T1000 (cell line): Measurements from ENCODE around the gene PANK3.
"Not testable (repeated sequence)": the region's sequence is repeated elsewhere in the genome, so short reads cannot be mapped to it uniquely, and the experiment has no call there.

Experiments used
- DNase-seq: peaks from one replicate; lab custom pipeline; 2025; ENCODE audit warnings: mixed read lengths; lab: John Stamatoyannopoulos, UW

The PANK3 gene

DNA sequence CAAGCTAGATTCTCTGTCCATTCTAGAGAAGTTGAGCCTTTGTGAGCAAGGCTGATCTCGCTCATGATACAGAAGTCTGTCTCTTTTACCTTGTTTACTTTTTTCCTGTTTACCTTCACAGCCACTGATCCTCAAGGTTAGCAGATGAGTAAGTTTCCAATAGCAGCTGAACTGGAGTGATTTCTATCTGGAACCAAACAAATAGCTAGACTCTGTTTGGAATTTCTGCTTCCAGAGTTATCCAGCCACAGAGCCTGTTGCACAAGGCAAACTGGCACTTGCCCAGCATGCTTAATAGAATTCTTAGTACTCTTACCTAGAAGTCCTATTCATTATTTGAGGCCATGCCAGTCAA, 12.8 kb upstream of the PANK3 start:
- DNase-seq, result no peak

DNA sequence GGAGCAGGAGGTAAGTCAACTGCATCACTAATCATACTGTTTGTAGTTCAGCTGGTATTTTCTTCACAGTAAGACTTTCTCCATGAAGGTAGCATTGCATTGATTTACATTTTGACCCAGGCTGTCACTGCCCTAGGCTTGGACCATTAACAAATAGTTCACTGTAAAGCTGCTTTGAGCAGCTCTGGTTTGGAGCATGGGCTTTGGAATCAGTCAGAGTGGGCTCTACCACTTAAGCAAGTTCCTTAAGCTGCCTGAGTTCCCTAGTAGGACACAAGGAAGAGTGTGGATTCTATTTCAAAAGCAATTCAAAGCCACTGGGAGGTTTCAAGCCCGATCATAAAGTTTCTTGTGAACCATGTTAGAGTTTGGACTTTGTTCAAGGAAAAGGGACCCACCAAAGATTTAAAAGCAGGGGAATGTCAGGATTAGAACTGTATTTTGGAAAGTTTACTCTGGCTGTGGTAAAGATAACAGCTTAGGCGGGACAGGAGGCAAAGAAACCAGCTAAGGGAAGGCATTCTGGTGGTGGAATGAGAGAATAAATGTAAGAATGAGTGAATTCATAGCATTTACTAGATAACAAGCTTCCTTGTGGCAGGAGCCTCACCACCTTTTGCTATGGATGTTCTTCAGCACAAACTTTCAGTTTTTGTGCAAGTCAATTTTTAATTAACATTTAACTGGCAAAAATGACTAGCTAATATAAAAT, 12.3 kb upstream of the PANK3 start:
- DNase-seq, result no peak

DNA sequence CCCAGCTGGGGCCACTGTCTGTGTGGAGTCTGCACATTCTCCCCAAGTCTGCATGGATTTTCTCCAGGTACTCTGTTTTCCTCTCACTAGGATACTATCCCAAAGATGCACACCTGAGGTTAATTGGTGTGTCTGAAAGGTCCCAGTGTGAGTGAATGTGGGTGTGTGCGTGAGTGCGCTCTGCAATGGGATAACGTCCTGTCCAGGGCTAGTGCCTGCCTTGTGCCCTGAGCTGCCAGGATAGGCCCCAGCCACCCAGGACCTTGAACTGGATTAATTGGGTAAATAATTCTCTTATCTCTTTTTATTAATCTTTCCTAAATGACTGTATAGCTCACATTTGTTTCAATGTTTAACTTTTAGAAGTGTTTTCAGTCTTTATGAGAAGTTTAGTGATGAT, 11.5 kb upstream of the PANK3 start:
- DNase-seq, result no peak

DNA sequence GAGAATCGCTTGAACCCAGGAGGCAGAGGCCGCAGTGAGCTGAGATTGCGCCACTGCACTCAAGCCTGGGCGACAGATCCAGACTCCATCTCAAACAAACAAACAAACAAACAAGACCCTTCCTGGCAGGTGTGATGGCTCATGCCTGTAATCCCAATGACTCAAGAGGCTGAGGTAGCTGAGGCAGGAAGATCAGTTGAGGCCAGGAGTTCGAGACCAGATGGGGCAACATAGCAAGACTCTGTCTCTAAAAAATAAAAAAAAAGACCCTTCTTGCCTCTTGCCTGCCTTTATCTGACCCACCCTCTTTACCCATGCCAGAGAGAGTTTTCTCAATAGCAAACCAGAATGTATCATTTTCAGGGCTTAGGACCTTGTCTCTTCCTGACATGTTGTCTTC, 8.8 kb upstream of the PANK3 start:
- no peak for DNase-seq

DNA sequence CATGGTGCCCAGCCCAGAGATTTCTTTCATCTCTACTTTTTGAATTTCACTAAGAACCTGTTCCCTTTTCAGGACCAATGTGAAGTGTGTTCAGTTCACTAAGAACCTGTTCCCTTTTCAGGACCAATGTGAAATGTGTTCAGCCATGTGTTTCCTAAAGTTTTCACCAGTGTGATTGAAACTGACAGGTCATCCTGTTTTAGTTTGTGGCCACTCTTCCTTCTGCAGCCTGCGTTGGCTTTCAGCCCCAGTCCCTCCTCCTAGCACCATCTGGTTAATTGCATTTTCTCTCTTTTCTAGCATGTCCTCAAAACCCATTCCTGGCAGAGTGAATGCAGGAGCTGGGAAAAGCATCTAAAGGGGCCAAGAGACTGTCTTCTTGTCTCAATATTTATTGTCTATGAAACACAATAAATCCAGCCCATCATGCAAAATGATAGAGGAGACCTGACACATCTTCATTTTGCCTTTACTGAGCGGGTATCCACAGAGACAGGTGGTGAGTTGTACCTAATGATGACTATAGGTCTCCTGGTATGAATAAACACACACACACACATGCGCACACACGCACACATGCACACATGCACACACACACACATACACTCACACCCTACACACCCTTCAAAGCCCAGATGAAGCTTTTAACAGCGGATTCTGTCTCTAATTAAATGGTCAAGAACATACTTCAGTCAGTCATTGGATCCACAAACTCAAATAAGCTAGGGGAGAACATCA, 6.1 kb upstream of the PANK3 start:
- no peak for DNase-seq

DNA sequence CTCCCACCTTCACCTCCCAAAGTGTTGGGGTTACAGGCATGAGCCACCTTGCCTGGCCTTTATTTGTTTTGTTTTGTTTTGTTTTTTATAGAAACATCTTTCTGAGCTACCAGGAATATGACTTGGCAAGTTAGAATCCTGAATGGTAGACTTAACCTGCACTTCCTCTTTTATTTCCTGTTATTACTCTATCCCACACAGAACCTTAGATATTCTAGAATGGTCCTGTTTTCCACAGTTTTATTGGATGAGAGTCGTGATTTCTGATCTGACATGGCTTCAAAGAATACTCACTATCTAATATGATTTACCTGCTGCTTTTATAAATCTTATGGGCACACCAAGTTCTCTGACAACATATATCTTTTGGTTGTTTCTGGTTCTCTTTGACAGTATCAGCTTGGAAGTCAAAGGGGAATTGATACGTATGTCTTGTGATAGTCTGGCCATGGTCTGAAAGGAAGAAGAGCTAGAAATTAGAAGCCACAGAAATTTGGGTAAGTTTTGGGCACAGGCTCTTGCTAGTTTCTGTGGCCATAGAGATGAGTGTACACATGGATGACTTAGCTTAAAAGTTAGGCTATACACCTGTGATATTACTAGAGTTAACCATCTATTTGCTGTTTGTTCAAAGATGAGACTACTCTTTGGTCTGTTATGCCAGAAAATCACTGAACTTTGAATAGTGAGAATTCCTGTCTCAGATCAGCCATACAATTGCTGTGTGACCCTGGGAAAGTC, 4.7 kb upstream of the PANK3 start:
- DNase-seq, result no peak

DNA sequence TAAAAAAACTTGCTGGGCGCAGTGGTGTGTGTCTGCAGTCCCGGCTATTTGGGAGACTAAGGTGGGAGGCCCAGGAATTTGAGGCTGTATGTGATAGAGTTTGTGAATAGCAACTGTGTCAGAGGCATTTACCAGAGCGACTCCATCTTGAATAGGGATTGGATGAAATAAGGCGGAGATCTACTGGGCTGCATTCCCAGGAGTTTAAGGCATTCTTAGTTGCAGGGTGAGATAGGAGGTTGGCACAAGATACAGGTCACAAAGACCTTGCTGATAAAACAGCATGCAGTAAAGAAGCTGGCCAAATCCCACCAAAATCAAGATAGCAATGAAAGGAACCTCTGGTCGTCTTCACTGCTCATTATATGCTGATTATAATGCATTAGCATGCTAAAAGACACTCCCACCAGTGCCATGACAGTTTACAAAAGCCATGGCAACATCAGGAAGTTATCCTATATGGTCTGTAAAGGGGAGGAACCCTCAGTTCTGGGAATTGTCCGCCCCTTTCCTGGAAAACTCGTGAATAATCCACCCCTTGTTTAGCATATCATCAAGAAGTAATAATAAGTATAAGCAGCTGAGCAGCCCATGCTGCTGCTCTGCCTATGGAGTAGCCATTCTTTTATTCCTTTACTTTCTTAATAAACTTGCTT, 1.8 kb upstream of the PANK3 start:
- not testable (repeated sequence) for DNase-seq

DNA sequence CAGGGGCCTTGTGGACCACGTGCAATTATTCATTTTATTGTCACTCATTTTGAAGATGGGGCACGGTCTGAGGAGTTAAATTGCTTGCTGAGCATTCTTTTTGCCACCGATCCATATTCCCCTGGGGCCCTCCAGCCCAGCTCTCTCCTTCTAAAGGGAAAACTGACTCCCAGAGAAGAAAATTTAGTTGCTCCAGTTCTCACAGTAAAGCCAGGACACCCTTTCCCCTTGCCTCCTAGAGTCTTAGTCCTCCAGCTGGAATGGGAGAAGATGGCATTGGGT, 1.0 kb upstream of the PANK3 start:
- DNase-seq, result no peak

DNA sequence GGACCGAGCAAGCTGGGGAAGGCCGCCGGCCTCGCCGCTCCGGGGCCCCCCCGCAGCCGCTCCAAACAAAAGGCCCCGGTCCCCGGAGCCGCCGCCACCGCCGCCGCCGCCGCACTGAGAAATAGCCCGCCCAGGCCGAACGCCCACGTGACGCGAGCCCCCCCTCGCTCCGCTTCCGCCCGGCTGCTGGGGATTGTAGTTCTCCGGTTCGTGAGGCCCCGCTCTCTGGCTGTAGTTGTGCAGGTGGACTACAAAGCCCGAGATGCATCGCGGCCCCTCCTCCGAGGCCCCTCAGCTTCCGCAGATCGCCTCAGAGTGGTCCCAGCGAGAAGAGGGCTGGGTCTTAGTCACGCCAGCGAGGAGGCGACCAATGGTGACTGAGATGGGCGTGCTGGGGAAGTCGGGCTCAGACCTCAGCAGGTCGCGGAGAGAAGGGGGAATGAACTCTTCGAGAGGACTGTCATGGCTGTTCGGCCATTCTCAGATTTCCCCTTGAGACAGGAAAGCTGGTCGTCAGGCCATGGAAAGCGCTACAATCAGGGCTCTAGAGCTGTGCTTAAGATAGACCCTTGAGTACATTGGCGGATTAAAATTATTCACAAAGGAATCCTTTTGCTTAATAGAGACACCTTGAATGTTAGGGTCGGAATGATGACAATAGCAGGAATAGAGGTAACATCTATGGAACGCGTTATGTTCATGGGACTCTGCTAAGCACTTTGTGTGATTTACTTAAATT, 489 bp upstream of the PANK3 start:
- DNase-seq, result peak; percentile 97

DNA sequence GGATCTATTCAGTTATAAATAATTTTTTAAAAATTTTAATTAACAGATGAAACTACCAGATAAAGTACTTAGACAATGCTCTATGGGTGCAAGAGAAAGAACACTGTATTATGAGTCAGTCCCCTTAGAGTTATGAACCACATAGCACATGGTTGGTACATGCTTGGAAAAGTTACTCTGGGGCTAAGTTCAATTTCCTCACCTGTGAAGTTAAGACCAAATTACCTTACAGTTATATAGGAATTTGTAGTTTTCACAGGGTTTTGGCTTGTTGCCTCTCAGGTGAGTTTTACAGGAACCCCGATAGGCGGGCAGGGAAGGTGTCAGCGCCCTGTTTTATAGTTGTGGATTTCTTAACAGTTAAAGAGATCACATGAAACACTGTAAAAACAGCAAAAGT, 1.2 kb downstream of the PANK3 start:
- no peak for DNase-seq

- no peak for DNase-seq
Measured at GRCh38 chr5:168575391-168576372, 3.5 kb downstream of the PANK3 start.

DNA sequence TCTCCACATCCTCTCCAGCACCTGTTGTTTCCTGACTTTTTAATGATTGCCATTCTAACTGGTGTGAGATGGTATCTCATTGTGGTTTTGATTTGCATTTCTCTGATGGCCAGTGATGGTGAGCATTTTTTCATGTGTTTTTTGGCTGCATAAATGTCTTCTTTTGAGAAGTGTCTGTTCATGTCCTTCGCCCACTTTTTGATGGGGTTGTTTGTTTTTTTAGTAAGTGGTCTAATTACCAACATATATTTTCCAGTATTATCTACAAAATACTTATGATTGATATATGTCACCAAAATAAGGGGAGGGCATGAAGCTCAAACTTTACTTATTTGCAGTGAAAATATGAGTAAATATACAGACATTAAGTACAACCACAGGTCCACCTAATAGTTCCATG, 5.0 kb downstream of the PANK3 start:
- not testable (repeated sequence) for DNase-seq

GRCh38 chr5:168573663-168574062, 5.5 kb downstream of the PANK3 start:
- DNase-seq, result not testable (repeated sequence)

GRCh38 chr5:168570490-168571328, 8.5 kb downstream of the PANK3 start:
- no peak for DNase-seq

DNA sequence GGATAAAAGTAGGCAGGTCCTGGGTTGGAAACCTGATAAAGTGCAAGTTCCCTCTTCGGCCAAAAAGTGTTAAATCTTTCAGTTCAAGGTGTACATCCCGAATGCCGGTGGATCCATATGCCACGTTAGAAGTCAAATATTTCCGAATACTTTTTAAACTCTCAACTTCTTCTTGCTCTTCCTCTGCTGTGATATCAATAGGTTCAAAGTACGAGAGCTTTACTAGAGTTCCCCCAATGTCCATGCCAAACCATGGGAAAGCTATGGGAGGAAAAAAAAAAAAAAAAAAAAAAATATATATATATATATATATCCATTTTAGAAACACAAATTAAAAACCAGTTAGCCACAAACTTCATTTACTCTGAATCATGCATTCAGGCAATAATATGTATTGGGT, 10.4 kb downstream of the PANK3 start:
- no peak for DNase-seq

DNA sequence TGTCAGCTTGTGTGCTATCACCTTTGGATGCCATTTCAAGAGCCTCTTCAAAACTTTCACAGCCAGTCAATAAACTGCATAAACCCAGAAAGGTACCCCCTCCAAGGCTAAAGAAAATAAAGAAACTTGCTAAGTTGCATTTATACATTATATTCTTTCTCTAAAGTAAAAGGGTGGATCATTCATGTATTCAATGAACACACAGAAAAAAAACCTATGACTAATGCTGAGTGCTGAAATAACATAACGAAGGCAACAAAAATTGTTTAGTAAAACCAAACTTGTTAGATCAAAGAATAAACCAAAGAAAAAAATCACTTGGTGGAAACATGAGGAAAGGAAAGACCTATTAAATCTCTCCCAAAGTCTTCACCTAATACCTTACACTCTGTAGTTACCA, 15.2 kb downstream of the PANK3 start:
- DNase-seq, result no peak

- no peak for DNase-seq
Measured at GRCh38 chr5:168562279-168562678, 16.9 kb downstream of the PANK3 start.

DNA sequence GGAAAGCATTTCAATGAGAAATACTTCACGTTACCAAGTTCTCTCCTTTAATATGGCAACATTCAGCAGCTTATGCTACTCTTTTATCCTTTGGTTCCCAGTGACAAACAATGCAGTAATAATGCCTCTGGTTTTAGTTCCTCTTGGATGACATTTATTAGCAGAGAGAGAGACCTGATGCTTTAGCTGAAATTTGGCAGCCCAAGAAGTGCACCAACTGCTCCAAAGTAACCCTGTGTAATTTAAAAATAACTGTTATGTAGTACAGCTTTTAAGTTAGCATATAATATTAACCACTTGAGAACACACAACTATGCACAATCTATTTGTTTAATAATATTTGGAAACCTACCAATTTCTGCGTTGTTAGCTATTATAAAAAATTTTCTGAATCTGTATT, 21.8 kb downstream of the PANK3 start:
- no peak for DNase-seq

GRCh38 chr5:168553377-168554130, 25.6 kb downstream of the PANK3 start:
- DNase-seq, result no peak
